Measurements from ENCODE around the gene RHOV.

Gene RHOV

DNA sequence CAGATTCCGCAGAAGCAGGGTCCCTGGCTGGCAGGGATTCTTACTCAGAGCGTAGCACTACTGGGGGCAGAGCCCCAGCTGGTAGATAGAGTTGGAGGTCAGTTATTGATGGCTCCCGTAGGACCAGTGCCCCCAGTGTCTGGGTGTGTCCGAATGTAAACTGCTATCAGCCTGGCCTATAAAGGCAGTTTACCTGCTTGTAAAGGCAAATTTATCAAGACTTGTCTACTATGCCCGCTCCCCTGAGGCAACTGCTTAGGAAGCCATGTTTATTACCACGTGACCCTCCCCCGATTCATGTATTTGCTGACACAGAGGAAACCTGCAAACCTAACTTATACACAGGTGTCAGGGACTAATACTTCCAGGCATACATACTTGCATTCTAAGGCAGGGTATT lies 44.9 kb downstream of the RHOV start:
- TF ChIP-seq EZH2phosphoT487 (IDR thresholded peaks at IDR 0.05; ENCODE audit: low read depth), result no peak
- TF ChIP-seq, protein P1, sequence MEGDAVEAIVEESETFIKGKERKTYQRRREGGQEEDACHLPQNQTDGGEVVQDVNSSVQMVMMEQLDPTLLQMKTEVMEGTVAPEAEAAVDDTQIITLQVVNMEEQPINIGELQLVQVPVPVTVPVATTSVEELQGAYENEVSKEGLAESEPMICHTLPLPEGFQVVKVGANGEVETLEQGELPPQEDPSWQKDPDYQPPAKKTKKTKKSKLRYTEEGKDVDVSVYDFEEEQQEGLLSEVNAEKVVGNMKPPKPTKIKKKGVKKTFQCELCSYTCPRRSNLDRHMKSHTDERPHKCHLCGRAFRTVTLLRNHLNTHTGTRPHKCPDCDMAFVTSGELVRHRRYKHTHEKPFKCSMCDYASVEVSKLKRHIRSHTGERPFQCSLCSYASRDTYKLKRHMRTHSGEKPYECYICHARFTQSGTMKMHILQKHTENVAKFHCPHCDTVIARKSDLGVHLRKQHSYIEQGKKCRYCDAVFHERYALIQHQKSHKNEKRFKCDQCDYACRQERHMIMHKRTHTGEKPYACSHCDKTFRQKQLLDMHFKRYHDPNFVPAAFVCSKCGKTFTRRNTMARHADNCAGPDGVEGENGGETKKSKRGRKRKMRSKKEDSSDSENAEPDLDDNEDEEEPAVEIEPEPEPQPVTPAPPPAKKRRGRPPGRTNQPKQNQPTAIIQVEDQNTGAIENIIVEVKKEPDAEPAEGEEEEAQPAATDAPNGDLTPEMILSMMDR (IDR thresholded peaks at IDR 0.05; ENCODE audit: low read depth, low read length), result no peak
- H3K9me3 ChIP-seq (ENCODE audit: insufficient read depth, low read length), result no peaks in the 10 kb centered on the region
- no peaks in the 10 kb centered on the region for H4K20me1 ChIP-seq (ENCODE audit: insufficient read depth, low read length)
- H3K9ac ChIP-seq (ENCODE audit: low read length), result no peak overlapping the region
- peak overlapping the region; percentile 70 for H2AFZ ChIP-seq (ENCODE audit: low read depth, low read length)
- peak overlapping the region; percentile 41; the same call in 1 of the 2 replicates for H3K4me2 ChIP-seq (ENCODE audit: low read length)
- H3K27me3 ChIP-seq (ENCODE audit: low read depth, low read length), result 0 out of 2 replicates have a peak, but pooled peaks cover 5% of the 10 kb centered on the region
- no peak overlapping the region for H3K27ac ChIP-seq (ENCODE audit: low read length)
- peak overlapping the region; percentile 31; the same call in 1 of the 2 replicates for H3K4me3 ChIP-seq (ENCODE audit: low read length)
- H3K36me3 ChIP-seq (replicated peaks; ENCODE audit: low read depth, low read length), result no peaks in the 10 kb centered on the region
- no peaks in the 10 kb centered on the region for H3K4me1 ChIP-seq (ENCODE audit: low read length)
- no peaks in the 10 kb centered on the region for H3K79me2 ChIP-seq (ENCODE audit: low read length)

GRCh38 chr15:40828447-40829036 lies 45.5 kb downstream of the RHOV start, which contains the start of gene PPP1R14D:
Gene PPP1R14D, minus strand, starts transcription at chr15:40828708. Its CDS starts 67 bp downstream, at chr15:40828641.
- no peak within 1 kb of the TSS for H3K27ac ChIP-seq (ENCODE audit: low read length)
- no peaks in the 10 kb centered on the region for H3K36me3 ChIP-seq (replicated peaks; ENCODE audit: low read depth, low read length)
- H3K4me2 ChIP-seq (ENCODE audit: low read length), result peak within 1 kb of the TSS; percentile 41; the same call in 1 of the 2 replicates
- H3K4me1 ChIP-seq (ENCODE audit: low read length), result no peaks in the 10 kb centered on the region
- H2AFZ ChIP-seq (ENCODE audit: low read depth, low read length), result peak within 1 kb of the TSS; percentile 70
- no peaks in the 10 kb centered on the region for H3K79me2 ChIP-seq (ENCODE audit: low read length)
- H3K4me3 ChIP-seq (ENCODE audit: low read length), result peak within 1 kb of the TSS; percentile 31; the same call in 1 of the 2 replicates
- 0 out of 2 replicates have a peak, but pooled peaks cover 5% of the 10 kb centered on the region for H3K27me3 ChIP-seq (ENCODE audit: low read depth, low read length)
- H3K9ac ChIP-seq (ENCODE audit: low read length), result no peak within 1 kb of the TSS
- H3K9me3 ChIP-seq (ENCODE audit: insufficient read depth, low read length), result no peaks in the 10 kb centered on the region
- TF ChIP-seq, protein P1 (IDR thresholded peaks at IDR 0.05; ENCODE audit: low read depth, low read length), result no peak
- TF ChIP-seq EZH2phosphoT487 (IDR thresholded peaks at IDR 0.05; ENCODE audit: low read depth), result no peak
- H4K20me1 ChIP-seq (ENCODE audit: insufficient read depth, low read length), result no peaks in the 10 kb centered on the region

DNA sequence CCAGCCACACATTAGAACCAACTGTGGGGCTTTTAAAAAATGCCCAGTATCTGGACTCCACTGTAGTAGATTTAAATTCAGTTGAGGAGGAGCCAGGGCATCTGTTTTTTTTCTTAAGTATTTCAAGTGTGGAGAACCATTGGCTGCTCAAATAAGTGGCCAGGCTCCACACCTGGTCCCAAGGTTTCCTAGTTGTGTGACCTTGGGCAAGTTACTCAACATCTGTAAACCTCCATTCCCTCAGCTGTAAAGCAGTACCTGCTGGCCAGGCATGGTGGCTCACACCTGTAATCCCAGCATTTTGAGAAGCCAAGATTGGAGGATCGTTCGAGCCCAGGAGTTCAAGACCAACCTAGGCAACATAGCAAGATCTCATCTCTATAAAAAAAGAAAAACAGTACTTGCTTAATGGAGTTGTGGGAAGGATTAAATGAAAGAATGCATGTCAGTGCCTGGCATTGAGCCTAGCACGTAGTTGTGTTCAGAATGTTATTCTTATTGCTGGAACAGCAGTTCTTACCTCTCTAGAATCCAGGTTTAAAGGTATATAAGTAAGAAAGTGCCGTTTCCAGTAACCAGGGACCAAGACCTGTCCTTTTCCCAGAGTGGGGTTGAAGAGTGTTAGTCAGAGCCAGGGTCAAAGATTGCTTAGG lies 47.5 kb downstream of the RHOV start:
- no peak overlapping the region for H2AFZ ChIP-seq (ENCODE audit: low read depth, low read length)
- no peak overlapping the region for H3K4me2 ChIP-seq (ENCODE audit: low read length)
- H3K27ac ChIP-seq (ENCODE audit: low read length), result no peak overlapping the region
- H3K4me3 ChIP-seq (ENCODE audit: low read length), result no peak overlapping the region
- H3K27me3 ChIP-seq (ENCODE audit: low read depth, low read length), result 0 out of 2 replicates have a peak, but pooled peaks cover 5% of the 10 kb centered on the region
- H3K36me3 ChIP-seq (replicated peaks; ENCODE audit: low read depth, low read length), result no peaks in the 10 kb centered on the region
- H3K9me3 ChIP-seq (ENCODE audit: insufficient read depth, low read length), result no peaks in the 10 kb centered on the region
- no peaks in the 10 kb centered on the region for H3K4me1 ChIP-seq (ENCODE audit: low read length)
- no peak overlapping the region for H3K9ac ChIP-seq (ENCODE audit: low read length)
- TF ChIP-seq, protein P1 (IDR thresholded peaks at IDR 0.05; ENCODE audit: low read depth, low read length), result no peak
- no peak for TF ChIP-seq EZH2phosphoT487 (IDR thresholded peaks at IDR 0.05; ENCODE audit: low read depth)
- H3K79me2 ChIP-seq (ENCODE audit: low read length), result no peaks in the 10 kb centered on the region
- no peaks in the 10 kb centered on the region for H4K20me1 ChIP-seq (ENCODE audit: insufficient read depth, low read length)

- TF ChIP-seq, protein P1 (IDR thresholded peaks at IDR 0.05; ENCODE audit: low read depth, low read length), result no peak
- no peak for TF ChIP-seq EZH2phosphoT487 (IDR thresholded peaks at IDR 0.05; ENCODE audit: low read depth)
- Histone ChIP-seq H3K27ac (ENCODE audit: low read length) (no peak overlapping the region), H3K4me2 (ENCODE audit: low read length) (no peak overlapping the region), H3K4me3 (ENCODE audit: low read length) (no peak overlapping the region), H3K9me3 (ENCODE audit: insufficient read depth, low read length) (no peaks in the 10 kb centered on the region), H3K4me1 (ENCODE audit: low read length) (no peaks in the 10 kb centered on the region), H3K36me3 (replicated peaks; ENCODE audit: low read depth, low read length) (no peaks in the 10 kb centered on the region), H2AFZ (ENCODE audit: low read depth, low read length) (no peak overlapping the region), H3K9ac (ENCODE audit: low read length) (no peak overlapping the region), H3K27me3 (ENCODE audit: low read depth, low read length) (0 out of 2 replicates have a peak, but pooled peaks cover 5% of the 10 kb centered on the region), H3K79me2 (ENCODE audit: low read length) (no peaks in the 10 kb centered on the region), H4K20me1 (ENCODE audit: insufficient read depth, low read length) (no peaks in the 10 kb centered on the region)
Observed at GRCh38 chr15:40825661-40826422, 48.2 kb downstream of the RHOV start.

Data from OCI-LY3 (cell line).